ENCODE results near the gene SMIM36. TPM values are rescaled to one million over a fixed set of nuclear protein-coding genes. Genes with fewer than 3 reads are reported as not detected.

Gene SMIM36
- total and polyA plus RNA-seq, 9 donors: not detected

DNA sequence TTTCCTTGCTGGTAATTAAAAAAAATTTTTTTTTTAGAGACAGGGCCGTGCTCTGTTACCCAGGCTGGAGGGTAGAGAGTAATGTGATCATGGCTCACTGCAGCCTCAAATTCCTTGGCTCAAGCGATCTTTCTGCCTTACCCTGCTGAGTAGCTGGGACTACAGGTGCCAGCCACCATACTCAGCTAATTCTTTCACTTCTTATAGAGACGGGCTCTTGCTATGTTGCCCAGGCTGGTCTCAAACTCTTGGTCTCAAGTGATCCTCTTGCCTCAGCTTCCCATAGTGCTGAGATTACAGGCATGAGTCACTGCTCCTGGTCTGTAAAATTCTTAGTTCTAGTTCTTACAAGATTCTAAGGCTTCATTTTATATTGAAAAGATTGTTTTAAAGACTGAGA lies 11.1 kb downstream of the SMIM36 start:
- no peaks in the 10 kb centered on the region for H3K4me1 ChIP-seq (ENCODE audit: insufficient read depth)
- no peaks in the 10 kb centered on the region for H3K36me3 ChIP-seq
- DNase-seq: no peak
- intact Hi-C loops (cut with DNase I): no loop called here
- TF ChIP-seq, protein P1, sequence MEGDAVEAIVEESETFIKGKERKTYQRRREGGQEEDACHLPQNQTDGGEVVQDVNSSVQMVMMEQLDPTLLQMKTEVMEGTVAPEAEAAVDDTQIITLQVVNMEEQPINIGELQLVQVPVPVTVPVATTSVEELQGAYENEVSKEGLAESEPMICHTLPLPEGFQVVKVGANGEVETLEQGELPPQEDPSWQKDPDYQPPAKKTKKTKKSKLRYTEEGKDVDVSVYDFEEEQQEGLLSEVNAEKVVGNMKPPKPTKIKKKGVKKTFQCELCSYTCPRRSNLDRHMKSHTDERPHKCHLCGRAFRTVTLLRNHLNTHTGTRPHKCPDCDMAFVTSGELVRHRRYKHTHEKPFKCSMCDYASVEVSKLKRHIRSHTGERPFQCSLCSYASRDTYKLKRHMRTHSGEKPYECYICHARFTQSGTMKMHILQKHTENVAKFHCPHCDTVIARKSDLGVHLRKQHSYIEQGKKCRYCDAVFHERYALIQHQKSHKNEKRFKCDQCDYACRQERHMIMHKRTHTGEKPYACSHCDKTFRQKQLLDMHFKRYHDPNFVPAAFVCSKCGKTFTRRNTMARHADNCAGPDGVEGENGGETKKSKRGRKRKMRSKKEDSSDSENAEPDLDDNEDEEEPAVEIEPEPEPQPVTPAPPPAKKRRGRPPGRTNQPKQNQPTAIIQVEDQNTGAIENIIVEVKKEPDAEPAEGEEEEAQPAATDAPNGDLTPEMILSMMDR (IDR thresholded peaks at IDR 0.05): no peak
- TF ChIP-seq POLR2A (IDR thresholded peaks at IDR 0.05) (no peak), EP300 (IDR thresholded peaks at IDR 0.05) (no peak)
- WGBS, 3 donors: 70 to 74% (median 72%) methylated on average over 3 of the region's 3 CpGs
- no peak overlapping the region for H3K4me3 ChIP-seq
- H3K27me3 ChIP-seq: no peaks in the 10 kb centered on the region
- no peaks in the 10 kb centered on the region for H3K9me3 ChIP-seq
- no peak overlapping the region for H3K27ac ChIP-seq

DNA sequence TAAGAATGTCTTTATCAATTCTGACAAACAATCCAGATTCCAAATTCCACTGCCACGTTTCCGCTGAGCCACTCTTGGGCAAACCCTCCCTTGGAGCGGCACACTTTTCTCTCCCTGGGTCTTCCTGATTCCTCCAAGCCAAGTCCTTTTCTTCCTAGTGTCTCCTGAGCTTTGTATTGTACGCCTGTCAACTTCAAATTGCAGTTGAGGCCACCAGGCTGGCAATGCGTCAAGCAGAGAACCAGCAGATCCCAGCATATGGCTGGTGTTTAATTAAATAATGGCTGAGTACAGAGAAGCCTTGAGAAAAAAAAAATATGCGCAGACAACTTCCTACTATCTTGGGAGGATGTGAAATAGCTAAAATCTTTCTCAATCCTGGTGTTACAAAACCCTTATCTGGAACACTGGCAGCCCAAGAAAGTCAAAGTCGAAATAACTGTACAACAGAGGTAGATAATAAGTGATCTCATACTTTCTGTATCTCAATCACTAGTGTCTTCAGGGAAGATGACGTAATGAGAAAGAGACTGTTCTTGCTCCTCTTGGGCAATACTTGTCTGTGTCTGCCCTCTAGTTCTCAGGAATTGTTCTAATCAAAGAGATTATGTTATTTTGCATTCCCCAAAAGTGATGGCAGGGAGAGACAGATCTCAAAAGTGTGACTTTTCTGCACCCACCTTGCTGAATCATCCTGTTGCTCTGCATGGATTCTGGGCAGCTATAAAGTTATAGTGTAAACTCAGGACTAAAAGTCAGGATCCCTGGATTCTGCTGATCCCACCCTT lies 15.0 kb downstream of the SMIM36 start:
- no peaks in the 10 kb centered on the region for H3K36me3 ChIP-seq
- no peaks in the 10 kb centered on the region for H3K4me1 ChIP-seq (ENCODE audit: insufficient read depth)
- no peak for DNase-seq
- no peaks in the 10 kb centered on the region for H3K9me3 ChIP-seq
- no peak overlapping the region for H3K27ac ChIP-seq
- no peak for TF ChIP-seq POLR2A (IDR thresholded peaks at IDR 0.05)
- no peak for TF ChIP-seq EP300 (IDR thresholded peaks at IDR 0.05)
- TF ChIP-seq, protein P1 (IDR thresholded peaks at IDR 0.05): no peak
- 36 to 49% (median 46%) methylated on average over 8 of the region's 8 CpGs for WGBS, 3 donors
- no peaks in the 10 kb centered on the region for H3K27me3 ChIP-seq
- H3K4me3 ChIP-seq: no peak overlapping the region
- intact Hi-C loops (cut with DNase I): no loop called here

DNA sequence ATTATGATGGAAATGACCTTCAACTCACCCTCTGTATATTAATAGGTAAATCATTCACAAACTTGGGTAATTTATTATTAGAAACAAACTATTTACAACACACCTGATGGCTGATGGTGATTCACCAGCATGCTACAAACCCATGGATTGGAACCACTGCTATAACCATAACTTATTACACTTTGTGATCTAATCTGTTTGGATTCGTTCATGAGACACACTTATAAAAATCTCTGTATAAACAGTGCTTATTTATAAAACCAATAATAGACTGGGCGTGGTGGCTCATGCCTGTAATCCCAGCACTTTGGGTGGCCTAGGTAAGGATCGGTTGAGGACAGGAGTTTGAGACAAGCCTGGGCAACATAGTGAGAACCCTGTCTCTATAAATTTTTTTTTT lies 16.0 kb downstream of the SMIM36 start:
- WGBS, 3 donors: 57 to 63% (median 58%) methylated on average over 3 of the region's 3 CpGs
- H3K27me3 ChIP-seq: no peaks in the 10 kb centered on the region
- DNase-seq: no peak
- H3K4me1 ChIP-seq (ENCODE audit: insufficient read depth): no peaks in the 10 kb centered on the region
- H3K27ac ChIP-seq: no peak overlapping the region
- no peak overlapping the region for H3K4me3 ChIP-seq
- H3K36me3 ChIP-seq: no peaks in the 10 kb centered on the region
- intact Hi-C loops (cut with DNase I): no loop called here
- no peaks in the 10 kb centered on the region for H3K9me3 ChIP-seq
- TF ChIP-seq, protein P1 (IDR thresholded peaks at IDR 0.05): no peak
- TF ChIP-seq EP300 (IDR thresholded peaks at IDR 0.05): no peak
- TF ChIP-seq POLR2A (IDR thresholded peaks at IDR 0.05): no peak

DNA sequence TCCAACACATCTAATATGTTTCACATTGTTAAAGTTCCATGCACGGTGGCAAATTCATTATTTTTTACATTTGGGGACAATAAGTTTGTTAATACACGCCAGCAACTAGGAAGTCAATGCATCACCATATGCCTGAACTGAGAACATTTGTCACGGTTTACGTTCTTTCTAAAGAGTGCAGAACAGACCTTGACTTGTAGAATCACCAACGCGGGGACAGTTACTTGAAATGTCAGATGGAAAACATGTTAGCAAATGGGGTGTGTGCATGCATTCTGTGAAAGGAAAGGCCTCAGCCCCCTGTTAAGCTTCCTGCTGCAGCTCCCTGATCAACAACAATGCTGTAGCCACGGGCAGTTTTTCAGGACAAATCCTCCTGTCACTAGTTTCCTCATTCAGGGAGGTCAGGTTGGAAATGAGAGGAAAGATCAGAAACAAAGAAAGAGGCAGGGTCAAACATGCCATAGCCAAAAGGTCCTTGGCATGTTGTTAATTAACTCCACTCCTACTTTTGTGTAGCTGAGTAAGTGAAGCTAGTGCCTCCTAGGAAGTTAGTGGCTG lies 18.4 kb downstream of the SMIM36 start:
- intact Hi-C loops (cut with DNase I): no loop called here
- H3K27ac ChIP-seq: no peak overlapping the region
- H3K27me3 ChIP-seq: no peaks in the 10 kb centered on the region
- H3K36me3 ChIP-seq: no peaks in the 10 kb centered on the region
- TF ChIP-seq, protein P1 (IDR thresholded peaks at IDR 0.05): no peak
- no peak for TF ChIP-seq EP300 (IDR thresholded peaks at IDR 0.05)
- no peak for TF ChIP-seq POLR2A (IDR thresholded peaks at IDR 0.05)
- H3K9me3 ChIP-seq: no peaks in the 10 kb centered on the region
- H3K4me1 ChIP-seq (ENCODE audit: insufficient read depth): no peaks in the 10 kb centered on the region
- H3K4me3 ChIP-seq: no peak overlapping the region
- DNase-seq: no peak
- WGBS, 3 donors: 63 to 70% (median 69%) methylated on average over 7 of the region's 7 CpGs
